Central memory CD4-positive, alpha-beta T cell (primary cell): ENCODE measurements around the gene PCMTD2.
"Not testable (repeated sequence)": the region's sequence is repeated elsewhere in the genome, so short reads cannot be mapped to it uniquely, and the experiment has no call there.

ENCODE experiments used
- DNase-seq: peaks from one replicate; pipeline ENCODE4 v3.0.0; 2022

PCMTD2 gene

DNA sequence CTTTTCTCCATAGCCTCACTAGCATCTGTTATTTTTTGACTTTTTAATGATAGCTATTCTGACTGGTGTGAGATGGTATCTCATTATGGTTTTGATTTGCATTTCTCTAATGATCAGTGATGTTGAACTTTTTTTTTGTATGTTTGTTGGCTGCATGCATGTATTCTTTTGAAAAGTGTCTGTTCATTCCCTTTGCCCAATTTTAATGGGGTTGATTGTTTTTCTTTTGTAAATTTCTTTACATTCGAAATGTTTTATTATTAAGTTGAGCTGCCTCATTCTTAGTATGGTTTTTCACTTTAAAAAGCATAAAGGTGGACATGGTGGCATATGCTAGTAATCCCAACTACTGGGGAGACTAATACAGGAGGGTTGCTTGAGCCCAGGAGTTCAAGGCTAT is 58.2 kb downstream of the PCMTD2 start:
- not testable (repeated sequence) for DNase-seq

- DNase-seq, result not testable (repeated sequence)
Observed at GRCh38 chr20:64315381-64315780, 59.8 kb downstream of the PCMTD2 start.

DNA sequence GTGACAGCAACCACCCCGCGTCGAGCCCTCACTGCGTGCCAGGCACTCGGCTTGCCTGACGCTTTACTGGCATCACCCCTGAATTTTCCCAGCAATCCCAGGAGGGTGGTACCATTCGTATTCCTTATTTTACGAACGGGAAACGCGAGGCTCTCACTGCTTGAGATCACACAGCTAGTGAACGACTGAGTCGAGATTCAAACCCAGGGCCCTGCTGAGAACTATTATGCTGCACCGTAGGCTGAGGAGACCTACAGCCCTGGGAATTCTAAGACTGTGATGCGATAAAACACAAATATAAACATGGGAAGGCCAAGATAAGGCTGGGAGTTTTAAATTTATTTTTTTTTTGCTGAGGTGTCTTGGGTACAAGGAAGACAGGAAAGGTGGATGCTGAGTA is 60.3 kb downstream of the PCMTD2 start:
- DNase-seq, result not testable (repeated sequence)

GRCh38 chr20:64316415-64317083 is 61.0 kb downstream of the PCMTD2 start:
- not testable (repeated sequence) for DNase-seq

DNA sequence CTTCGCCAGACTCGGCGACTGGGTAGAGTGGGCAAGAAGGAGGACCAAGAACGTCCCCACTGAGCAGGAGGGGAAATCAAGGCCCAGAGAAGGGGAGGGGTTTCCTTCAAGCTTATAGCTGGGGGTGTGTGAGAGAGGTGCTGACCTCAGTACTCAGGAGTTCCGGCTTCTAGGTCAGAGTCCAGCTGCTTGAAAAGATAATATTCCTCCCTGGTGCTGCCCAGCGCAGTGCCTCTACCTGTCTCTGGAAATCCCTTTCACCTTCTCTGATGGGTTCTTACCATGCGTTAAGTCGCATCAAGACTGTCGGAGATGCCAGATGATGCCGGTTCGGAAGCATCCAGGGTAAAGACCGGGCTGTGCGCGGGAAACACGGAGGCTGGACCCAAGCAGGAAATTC is 61.8 kb downstream of the PCMTD2 start:
- DNase-seq, result not testable (repeated sequence)

- not testable (repeated sequence) for DNase-seq
Observed at GRCh38 chr20:64318056-64318455, 62.5 kb downstream of the PCMTD2 start.

- DNase-seq, result not testable (repeated sequence)
Observed at GRCh38 chr20:64322031-64322789, 66.7 kb downstream of the PCMTD2 start.
